VCaP (cell line): ENCODE results near the gene RBM10.

Experiments
- H3K27ac ChIP-seq: fragments of 450-650 bp; 2 replicates; pipeline ENCODE4 v1.5.1; 2017
- TF ChIP-seq, protein P1 (sequence below): fragments of 450-650 bp; conservative IDR thresholded peaks from 2 replicates; pipeline ENCODE4 v1.5.1; 2017; ENCODE audit warnings: mild to moderate bottlenecking, moderate library complexity

Gene RBM10

DNA sequence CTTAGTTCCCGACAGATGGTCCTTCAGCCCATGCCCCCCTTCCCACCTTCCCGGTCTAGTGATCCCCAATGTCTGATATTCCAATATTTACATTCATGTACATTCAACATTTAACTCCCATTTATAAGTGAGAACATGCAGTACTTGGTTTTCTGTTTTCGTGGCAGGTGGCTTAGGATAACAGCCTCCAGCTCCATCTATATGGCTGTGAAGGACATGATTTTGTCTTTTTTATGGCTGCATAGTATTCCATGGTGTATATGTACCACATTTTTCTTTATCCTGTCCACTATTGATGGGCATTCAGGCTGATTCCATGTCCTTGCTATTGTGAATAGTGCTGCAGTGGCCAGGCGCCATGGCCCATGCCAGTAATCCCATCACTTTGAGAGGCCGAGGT is 13.8 kb downstream of the RBM10 start:
- TF ChIP-seq, protein P1, sequence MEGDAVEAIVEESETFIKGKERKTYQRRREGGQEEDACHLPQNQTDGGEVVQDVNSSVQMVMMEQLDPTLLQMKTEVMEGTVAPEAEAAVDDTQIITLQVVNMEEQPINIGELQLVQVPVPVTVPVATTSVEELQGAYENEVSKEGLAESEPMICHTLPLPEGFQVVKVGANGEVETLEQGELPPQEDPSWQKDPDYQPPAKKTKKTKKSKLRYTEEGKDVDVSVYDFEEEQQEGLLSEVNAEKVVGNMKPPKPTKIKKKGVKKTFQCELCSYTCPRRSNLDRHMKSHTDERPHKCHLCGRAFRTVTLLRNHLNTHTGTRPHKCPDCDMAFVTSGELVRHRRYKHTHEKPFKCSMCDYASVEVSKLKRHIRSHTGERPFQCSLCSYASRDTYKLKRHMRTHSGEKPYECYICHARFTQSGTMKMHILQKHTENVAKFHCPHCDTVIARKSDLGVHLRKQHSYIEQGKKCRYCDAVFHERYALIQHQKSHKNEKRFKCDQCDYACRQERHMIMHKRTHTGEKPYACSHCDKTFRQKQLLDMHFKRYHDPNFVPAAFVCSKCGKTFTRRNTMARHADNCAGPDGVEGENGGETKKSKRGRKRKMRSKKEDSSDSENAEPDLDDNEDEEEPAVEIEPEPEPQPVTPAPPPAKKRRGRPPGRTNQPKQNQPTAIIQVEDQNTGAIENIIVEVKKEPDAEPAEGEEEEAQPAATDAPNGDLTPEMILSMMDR = no peak

DNA sequence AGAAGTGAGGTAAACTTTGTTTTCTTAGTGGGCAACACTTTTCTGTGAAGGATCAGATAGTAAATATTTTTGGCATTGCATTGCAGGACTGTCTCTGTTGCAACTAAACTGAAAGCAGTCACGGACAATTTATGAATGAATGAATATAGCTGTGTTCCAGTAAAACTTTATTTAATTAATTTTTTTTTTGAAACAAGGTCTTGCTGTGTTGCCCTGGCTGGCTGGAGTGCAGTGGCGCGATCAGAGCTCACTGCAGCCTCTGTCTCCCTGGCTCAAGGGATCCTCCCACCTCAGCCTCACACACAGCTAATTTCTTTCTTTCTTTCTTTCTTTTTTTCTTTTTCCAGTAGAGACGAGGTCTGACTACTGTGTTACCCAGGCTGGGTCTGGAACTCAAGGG is 15.8 kb downstream of the RBM10 start:
- no peak overlapping the region for H3K27ac ChIP-seq
- TF ChIP-seq, protein P1 = no peak

More for the DNA sequence above, 13.8 kb downstream of the RBM10 start:
- H3K27ac ChIP-seq = no peak overlapping the region

DNA sequence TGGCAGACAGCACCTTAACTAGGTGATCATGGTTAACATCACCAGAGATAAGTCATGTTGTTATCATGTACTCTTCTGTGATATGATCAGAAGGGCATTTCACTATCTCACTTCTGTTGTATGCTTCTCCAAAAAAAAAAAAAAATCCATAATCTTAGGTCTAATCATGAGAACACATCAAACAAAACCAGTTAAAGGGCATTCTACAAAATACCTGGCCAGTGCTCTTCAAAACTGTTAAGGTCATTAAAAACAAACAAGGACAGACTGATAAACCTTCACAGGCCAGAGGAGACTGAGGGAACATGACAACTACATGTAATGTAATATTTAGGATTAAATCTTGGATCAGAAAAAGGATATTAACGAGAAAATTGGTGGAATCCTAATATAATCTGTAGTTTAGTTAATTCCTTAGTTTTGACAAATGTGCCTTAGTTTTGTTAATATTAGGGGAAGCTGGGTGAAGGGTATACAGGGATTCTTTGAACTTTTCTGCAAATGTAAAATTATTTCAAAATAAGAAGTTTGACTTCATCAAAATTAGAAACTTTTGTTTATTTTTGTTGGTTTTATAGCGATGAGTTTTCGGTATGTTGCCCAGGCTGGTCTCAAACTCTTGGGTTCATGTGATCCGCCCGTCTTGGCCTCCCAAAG is 18.0 kb downstream of the RBM10 start:
- TF ChIP-seq, protein P1 = no peak
- H3K27ac ChIP-seq = peak overlapping the region; percentile 53; the same call in 1 of the 2 replicates

DNA sequence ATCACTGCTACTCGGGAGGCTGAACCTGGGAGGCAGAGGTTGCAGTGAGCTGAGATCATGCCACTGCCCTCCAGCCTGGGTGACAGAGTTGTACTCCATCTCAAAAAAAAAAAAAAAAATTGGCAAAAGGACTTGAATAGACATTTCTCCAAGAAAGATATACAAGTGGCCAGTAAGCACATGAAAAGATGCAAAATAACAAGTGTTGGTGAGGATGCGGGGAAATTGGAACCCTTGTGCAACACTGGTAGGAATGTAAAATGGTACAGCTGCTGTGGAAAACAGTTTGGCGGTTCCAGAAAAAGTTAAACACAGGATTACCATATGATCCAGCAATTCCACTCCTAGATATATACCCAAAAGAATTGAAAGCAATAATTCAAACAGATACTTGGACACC is 19.4 kb downstream of the RBM10 start:
- H3K27ac ChIP-seq = no peak overlapping the region
- TF ChIP-seq, protein P1 = no peak

DNA sequence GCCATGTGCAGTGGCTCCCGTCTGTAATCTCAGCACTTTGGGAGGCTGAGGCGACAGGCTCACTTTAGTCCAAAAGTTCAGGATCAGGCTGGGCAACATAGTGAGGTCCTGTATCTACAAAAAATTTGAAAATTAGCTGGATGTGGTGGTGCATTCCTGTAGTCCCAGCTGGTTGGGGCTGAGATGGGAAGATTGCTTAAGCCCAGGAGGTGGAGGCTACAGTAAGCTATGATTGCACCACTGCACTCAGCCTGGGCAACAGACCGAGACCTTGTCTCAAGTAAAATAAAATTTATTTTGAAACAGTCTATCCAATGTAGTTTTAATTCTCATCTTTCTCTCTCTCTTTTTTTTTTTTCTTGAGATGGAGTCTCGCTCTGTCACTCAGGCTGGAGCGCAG is 21.1 kb downstream of the RBM10 start:
- TF ChIP-seq, protein P1 = no peak
- H3K27ac ChIP-seq = no peak overlapping the region

DNA sequence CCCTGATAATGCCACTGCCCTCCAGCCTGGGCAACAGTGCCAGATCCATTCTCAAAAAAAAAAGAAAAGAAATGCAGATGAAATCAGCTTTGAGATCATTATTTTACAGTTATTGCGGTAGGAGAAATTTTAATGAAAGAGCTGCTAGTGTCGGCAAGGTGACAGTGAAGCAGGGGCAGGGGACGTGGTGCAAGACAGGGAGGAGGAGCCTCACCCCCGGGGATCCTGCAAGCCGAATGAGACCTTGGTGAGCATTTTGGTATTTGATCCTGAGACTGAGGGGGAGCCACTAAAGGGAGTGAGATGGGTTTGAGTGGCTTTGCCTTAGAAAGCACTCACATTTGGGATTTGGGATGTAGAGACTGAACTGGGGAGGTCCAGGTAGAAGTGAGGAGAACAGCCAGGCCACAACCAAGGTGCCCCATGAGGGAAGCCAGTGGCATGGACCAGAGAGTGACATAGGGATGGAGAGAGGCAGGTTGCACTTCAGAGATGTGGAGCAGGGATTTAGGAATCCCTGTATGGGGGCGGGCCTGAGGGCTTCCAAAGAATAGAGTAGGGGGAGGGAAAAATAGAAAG is 23.6 kb downstream of the RBM10 start:
- TF ChIP-seq, protein P1 = no peak
- H3K27ac ChIP-seq = no peak overlapping the region

DNA sequence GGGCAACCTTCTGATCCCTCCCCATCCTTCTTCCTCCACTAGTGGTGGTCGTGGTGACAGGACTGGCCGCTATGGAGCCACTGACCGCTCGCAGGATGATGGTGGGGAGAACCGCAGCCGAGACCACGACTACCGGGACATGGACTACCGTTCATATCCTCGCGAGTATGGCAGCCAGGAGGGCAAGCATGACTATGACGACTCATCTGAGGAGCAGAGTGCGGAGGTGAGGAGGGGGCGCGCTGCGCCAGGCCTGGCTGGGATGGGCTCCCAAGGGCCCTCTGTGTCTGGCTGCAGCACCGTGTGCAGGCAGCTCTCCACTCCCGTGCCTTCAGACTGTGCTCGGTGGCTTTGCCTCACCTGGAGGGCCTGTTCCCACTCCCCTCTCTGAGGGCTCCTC is 24.3 kb downstream of the RBM10 start:
- TF ChIP-seq, protein P1 = no peak
- H3K27ac ChIP-seq = no peak overlapping the region
